SU-DHL-6 (cell line): ENCODE measurements around the gene SUCLG2.

Experiments used
- H2AFZ ChIP-seq: fragments of 200-600 bp; sonication (generic); 2 replicates; pipeline ENCODE4 v1.6.1; 2014; ENCODE audit warnings: low read depth, mild to moderate bottlenecking, moderate library complexity, mixed read lengths, antibody characterized with exemption, low read length; ENCODE audit not compliant: severe bottlenecking
- H3F3A ChIP-seq: fragments of 200-600 bp; shearing (Covaris generic); 2 replicates; pipeline ENCODE4 v1.6.0; 2016; ENCODE audit warnings: antibody characterized with exemption, mild to moderate bottlenecking; ENCODE audit not compliant: insufficient read depth
- H3K27ac ChIP-seq: fragments of 200-600 bp; sonication (generic); 2 replicates; pipeline ENCODE4 v1.5.1; 2016; ENCODE audit warnings: low read depth, mild to moderate bottlenecking, low read length, moderate library complexity, mixed read lengths
- H3K27me3 ChIP-seq: fragments of 200-600 bp; sonication (generic), shearing (Covaris generic); 2 replicates; pipeline ENCODE4 v1.6.0; 2014; ENCODE audit warnings: mild to moderate bottlenecking, low read length
- H3K36me3 ChIP-seq: fragments of 200-600 bp; sonication (generic); 2 replicates; pipeline ENCODE4 v1.6.1; 2014; ENCODE audit warnings: mild to moderate bottlenecking, low read length, mixed read lengths
- H3K4me2 ChIP-seq: fragments of 300-600, 200-600 bp; shearing (Covaris generic), sonication (generic); 2 replicates; pipeline ENCODE4 v1.6.0; 2014; ENCODE audit warnings: low read length, low read depth, mild to moderate bottlenecking; ENCODE audit not compliant: poor library complexity, severe bottlenecking
- H3K4me3 ChIP-seq: fragments of 200-600 bp; sonication (generic); 2 replicates; pipeline ENCODE4 v1.5.1; 2014; ENCODE audit warnings: antibody characterized with exemption, low read length, mild to moderate bottlenecking, mixed read lengths; ENCODE audit not compliant: insufficient read depth, poor library complexity, severe bottlenecking
- H3K79me2 ChIP-seq: fragments of 200-600 bp; sonication (generic); 2 replicates; pipeline ENCODE4 v1.6.1; 2014; ENCODE audit warnings: mild to moderate bottlenecking, low read length, moderate library complexity; ENCODE audit not compliant: insufficient read depth
- H3K9ac ChIP-seq: fragments of 200-600 bp; sonication (generic); 2 replicates; pipeline ENCODE4 v1.7.0; 2014; ENCODE audit warnings: mild to moderate bottlenecking, low read length
- H3K9me2 ChIP-seq: fragments of 200-600 bp; sonication (generic); replicated peaks from 2 replicates; pipeline ENCODE4 v1.6.1; 2014; ENCODE audit warnings: low read length; ENCODE audit not compliant: insufficient read depth
- H3K9me3 ChIP-seq: fragments of 200-600 bp; sonication (generic); 2 replicates; pipeline ENCODE4 v1.6.1; 2014; ENCODE audit warnings: low read length, mixed read lengths; ENCODE audit not compliant: insufficient read depth
- H4K20me1 ChIP-seq: fragments of 200-600 bp; sonication (generic); 2 replicates; pipeline ENCODE4 v1.6.1; 2014; ENCODE audit warnings: low read depth, mild to moderate bottlenecking, antibody characterized with exemption, low read length, moderate library complexity, mixed read lengths
- EZH2phosphoT487 ChIP-seq: fragments of 200-600 bp; sonication (generic), shearing (Covaris generic); conservative IDR thresholded peaks from 2 replicates; pipeline ENCODE4 v1.6.1; 2018; ENCODE audit warnings: mild to moderate bottlenecking, antibody characterized with exemption, low read length, moderate library complexity, mixed read lengths
- TF ChIP-seq, protein P1 (sequence below): fragments of 200-600 bp; sonication (generic); IDR thresholded peaks from one replicate; pipeline ENCODE4 v1.5.1; 2017; ENCODE audit warnings: antibody characterized with exemption, mild to moderate bottlenecking, low read length, moderate library complexity; ENCODE audit not compliant: insufficient read depth, poor library complexity, severe bottlenecking

Gene SUCLG2

DNA sequence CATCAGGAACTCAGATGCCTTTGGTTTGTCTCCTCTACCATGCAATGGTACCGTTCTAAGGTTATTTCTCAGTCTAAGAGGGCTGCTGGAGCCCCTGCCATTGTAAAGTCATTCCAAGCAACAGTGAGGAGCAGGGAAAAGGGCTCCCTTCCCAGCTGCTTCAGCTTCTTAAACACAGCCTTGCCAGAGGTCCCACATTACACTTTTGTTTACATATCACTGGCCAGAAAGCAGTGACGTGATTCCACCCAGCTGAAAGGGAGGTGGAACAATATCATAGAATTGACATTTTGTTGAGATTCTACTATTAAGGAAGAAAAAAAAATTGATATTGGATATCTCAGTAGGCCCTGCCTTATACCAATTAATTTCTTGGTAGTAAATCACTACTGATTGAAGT lies 194.6 kb downstream of the SUCLG2 start:
- Histone ChIP-seq H3K9ac (no peak overlapping the region), H3K9me2 (no peaks in the 10 kb centered on the region), H4K20me1 (no peaks in the 10 kb centered on the region), H3K36me3 (no peaks in the 10 kb centered on the region), H3K27ac (no peak overlapping the region), H3F3A (no peaks in the 10 kb centered on the region), H3K4me2 (no peak overlapping the region), H3K4me3 (no peak overlapping the region), H3K79me2 (no peaks in the 10 kb centered on the region), H2AFZ (no peak overlapping the region), H3K9me3 (no peaks in the 10 kb centered on the region), H3K27me3 (no peaks in the 10 kb centered on the region)
- TF ChIP-seq EZH2phosphoT487, result no peak
- TF ChIP-seq, protein P1, sequence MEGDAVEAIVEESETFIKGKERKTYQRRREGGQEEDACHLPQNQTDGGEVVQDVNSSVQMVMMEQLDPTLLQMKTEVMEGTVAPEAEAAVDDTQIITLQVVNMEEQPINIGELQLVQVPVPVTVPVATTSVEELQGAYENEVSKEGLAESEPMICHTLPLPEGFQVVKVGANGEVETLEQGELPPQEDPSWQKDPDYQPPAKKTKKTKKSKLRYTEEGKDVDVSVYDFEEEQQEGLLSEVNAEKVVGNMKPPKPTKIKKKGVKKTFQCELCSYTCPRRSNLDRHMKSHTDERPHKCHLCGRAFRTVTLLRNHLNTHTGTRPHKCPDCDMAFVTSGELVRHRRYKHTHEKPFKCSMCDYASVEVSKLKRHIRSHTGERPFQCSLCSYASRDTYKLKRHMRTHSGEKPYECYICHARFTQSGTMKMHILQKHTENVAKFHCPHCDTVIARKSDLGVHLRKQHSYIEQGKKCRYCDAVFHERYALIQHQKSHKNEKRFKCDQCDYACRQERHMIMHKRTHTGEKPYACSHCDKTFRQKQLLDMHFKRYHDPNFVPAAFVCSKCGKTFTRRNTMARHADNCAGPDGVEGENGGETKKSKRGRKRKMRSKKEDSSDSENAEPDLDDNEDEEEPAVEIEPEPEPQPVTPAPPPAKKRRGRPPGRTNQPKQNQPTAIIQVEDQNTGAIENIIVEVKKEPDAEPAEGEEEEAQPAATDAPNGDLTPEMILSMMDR, result no peak

DNA sequence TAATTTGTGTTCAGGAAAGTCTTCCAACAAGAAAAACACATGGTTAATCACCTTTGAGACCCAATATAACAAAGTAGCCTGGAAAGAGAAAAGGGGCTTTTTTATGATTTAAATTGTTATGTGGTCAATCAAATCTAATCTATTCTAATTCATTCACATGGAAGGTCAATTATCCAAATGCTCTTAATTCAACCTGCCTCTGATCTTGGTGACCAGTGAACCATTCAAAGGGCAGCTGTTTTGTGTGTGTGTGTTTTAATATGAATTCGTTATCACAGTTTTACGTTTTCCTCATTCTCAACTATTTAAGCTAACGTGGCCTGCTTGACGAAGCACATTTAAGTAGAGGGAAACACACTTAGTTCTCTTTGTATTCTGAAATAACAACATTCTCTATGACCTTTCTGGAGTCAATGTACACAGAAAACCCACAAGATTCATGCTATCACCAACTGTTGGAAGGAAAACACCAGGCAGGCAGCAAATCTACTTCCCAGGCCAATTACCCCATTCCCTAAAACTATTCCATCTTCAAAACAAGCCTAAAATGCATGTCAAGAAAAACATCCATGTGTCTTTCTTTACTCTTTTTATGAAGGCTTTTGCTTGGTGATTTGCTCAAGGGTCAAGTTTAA lies 195.4 kb downstream of the SUCLG2 start:
- Histone ChIP-seq H3K9me2 (no peaks in the 10 kb centered on the region), H3K9ac (no peak overlapping the region), H3K36me3 (no peaks in the 10 kb centered on the region), H4K20me1 (no peaks in the 10 kb centered on the region), H3K4me2 (no peak overlapping the region), H3K27ac (no peak overlapping the region), H2AFZ (no peak overlapping the region), H3K9me3 (no peaks in the 10 kb centered on the region), H3K27me3 (no peaks in the 10 kb centered on the region), H3F3A (no peaks in the 10 kb centered on the region), H3K79me2 (no peaks in the 10 kb centered on the region), H3K4me3 (no peak overlapping the region)
- TF ChIP-seq, protein P1, result no peak
- TF ChIP-seq EZH2phosphoT487, result no peak

DNA sequence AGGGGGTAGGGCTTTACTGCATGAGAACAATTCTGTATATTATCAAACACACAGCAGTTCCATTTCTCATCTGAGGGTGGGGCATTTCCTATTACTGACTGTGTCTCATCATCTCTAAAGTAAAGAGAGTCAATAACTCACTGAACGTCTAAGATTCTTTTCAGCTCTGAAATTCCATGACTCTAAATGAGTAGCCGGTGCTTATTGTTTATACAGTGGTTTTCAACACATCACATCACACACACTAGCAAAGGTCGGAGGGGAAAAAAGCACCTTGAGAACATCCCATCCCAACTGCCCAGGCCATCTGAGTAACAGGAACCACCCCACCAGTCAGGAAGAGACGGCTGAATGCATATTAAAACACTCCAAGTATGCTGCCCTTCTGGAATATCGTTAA lies 196.0 kb downstream of the SUCLG2 start:
- no peak overlapping the region for H2AFZ ChIP-seq

More for the DNA sequence above, 196.0 kb downstream of the SUCLG2 start:
- Histone ChIP-seq H3K27me3 (no peaks in the 10 kb centered on the region), H3K4me2 (no peak overlapping the region), H3K4me3 (no peak overlapping the region), H3K27ac (no peak overlapping the region), H3K36me3 (no peaks in the 10 kb centered on the region), H3F3A (no peaks in the 10 kb centered on the region), H4K20me1 (no peaks in the 10 kb centered on the region), H3K79me2 (no peaks in the 10 kb centered on the region), H3K9me3 (no peaks in the 10 kb centered on the region), H3K9me2 (no peaks in the 10 kb centered on the region), H3K9ac (no peak overlapping the region)
- TF ChIP-seq, protein P1, result no peak
- TF ChIP-seq EZH2phosphoT487, result no peak
